Measurements from ENCODE around the gene USP25.

DNA sequence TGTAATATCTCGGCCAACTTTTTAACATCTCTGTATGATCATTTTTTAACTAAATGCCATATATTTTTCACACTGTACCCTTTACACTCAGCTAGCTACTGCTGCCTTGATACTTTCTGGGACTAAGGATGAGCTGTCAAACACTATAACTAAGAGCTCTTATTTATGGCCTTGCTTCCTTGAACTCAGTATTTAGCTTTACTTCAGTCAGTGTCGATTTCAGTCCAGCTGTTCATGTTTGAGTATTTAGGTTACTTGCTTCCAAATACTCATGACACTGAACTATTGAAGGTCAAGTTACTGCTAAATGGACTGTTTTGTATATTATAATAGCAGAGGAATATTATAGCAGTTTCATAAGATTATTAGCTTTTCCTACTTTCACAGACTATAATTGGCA lies 25.9 kb upstream of the USP25 start:
- TF ChIP-seq POLR2A (IDR thresholded peaks at IDR 0.05; ENCODE audit: control extremely low read depth in 1 of 2, low read depth in 2 of 2, low read length in 2 of 2) = no peak
- no peak for TF ChIP-seq TAF1 (IDR thresholded peaks at IDR 0.05; ENCODE audit: low read depth, low read length)
- TF ChIP-seq, protein P1, sequence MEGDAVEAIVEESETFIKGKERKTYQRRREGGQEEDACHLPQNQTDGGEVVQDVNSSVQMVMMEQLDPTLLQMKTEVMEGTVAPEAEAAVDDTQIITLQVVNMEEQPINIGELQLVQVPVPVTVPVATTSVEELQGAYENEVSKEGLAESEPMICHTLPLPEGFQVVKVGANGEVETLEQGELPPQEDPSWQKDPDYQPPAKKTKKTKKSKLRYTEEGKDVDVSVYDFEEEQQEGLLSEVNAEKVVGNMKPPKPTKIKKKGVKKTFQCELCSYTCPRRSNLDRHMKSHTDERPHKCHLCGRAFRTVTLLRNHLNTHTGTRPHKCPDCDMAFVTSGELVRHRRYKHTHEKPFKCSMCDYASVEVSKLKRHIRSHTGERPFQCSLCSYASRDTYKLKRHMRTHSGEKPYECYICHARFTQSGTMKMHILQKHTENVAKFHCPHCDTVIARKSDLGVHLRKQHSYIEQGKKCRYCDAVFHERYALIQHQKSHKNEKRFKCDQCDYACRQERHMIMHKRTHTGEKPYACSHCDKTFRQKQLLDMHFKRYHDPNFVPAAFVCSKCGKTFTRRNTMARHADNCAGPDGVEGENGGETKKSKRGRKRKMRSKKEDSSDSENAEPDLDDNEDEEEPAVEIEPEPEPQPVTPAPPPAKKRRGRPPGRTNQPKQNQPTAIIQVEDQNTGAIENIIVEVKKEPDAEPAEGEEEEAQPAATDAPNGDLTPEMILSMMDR (IDR thresholded peaks at IDR 0.05; ENCODE audit: control extremely low read depth in 1 of 3, insufficient read depth in 1 of 3, low read depth in 1 of 3, low read length in 3 of 3) = no peak
- no peak for TF ChIP-seq ZNF274 (IDR thresholded peaks at IDR 0.05; ENCODE audit: borderline replicate concordance, extremely low read depth, low read length)
- TF ChIP-seq SP4 (IDR thresholded peaks at IDR 0.05; ENCODE audit: low read length) = no peak
- no peak for TF ChIP-seq EP300 (IDR thresholded peaks at IDR 0.05; ENCODE audit: borderline replicate concordance in 1 of 2, low read depth in 2 of 2, low read length in 2 of 2)
- TF ChIP-seq SUZ12 (IDR thresholded peaks at IDR 0.05; ENCODE audit: low read length) = no peak
- no peak for TF ChIP-seq RAD21 (IDR thresholded peaks at IDR 0.05 in 1 of 2, conservative IDR thresholded peaks at IDR 0.05 in 1 of 2; ENCODE audit: low read depth in 2 of 2, low read length in 2 of 2)

Data from H1 (cell line).